AG10803 (cell line): ENCODE data around the gene FGF21.
"Not testable (repeated sequence)": the region's sequence is repeated elsewhere in the genome, so short reads cannot be mapped to it uniquely, and the experiment has no call there.

ENCODE experiments used
- DNase-seq: peaks from one replicate; pipeline ENCODE4 v3.0.0; 2010; ENCODE audit warnings: low read depth
- H3K4me3 ChIP-seq: 2 replicates; pipeline ENCODE4 v1.5.1; 2011; ENCODE audit warnings: mild to moderate bottlenecking, low read length, control low read depth
- CTCF ChIP-seq: conservative IDR thresholded peaks from 2 replicates; pipeline ENCODE4 v1.5.1; 2011; ENCODE audit warnings: mild to moderate bottlenecking, low read length, control low read depth, inconsistent platforms

FGF21 gene

DNA sequence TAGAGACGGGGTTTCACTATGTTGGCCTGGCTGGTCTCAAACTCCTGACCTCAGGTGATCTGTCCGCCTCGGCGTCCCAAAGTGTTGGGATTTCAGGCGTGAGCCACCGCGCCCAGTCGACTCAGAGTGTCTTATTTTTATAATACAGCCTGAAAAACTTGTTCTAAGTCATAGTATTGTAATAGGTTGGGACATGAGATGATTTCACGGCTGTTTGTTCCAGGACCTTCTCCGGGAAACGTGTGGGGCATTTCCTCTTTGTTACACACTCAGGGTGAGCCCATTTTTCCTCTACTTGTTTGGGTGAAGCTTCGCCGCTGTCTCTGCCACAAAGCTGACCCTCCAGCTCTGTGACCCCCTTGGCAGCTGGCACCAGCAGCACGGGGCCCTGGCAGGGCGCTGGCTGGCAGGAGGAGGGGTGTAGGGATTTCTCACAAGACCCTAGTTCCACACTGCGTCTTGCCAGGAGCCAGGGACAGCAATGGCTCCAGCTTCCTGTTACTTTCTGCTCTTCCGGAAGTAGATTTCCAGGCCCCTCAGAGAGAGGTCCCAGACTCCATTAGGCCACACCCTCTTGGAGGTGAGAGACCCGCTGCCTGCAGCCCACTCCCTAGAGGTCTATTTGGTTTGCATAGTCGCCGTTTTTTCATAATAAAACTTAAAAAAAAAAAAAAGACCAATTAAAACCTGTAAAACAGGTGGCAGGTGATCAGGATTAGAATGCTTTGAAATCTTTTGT lies 15.6 kb downstream of the FGF21 start:
- TF ChIP-seq CTCF, result no peak
- no peak overlapping the region for H3K4me3 ChIP-seq
- DNase-seq, result no peak

DNA sequence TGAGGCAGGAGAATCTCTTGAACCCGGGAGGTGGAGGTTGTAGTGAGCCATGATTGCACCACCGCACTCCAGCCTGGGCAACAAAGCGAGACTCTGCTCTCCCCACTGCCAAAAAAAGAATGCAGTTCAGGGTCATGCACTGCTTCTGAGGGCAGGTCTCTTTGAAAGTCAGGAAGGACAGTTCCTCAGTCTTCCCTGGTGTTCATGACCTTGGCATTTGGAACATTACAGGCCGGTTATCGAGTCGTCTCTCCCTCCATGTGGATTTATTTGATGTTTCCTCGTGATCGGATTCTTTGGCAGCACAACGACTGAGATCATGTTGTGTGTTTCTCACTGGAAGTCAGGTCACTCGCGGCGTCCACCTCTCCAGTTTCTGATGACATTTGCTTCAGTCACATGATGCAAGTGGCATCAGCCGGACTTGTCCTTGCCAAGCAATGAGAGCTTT lies 17.2 kb downstream of the FGF21 start:
- TF ChIP-seq CTCF, result no peak
- H3K4me3 ChIP-seq, result no peak overlapping the region
- DNase-seq, result peak; percentile 40

- TF ChIP-seq CTCF, result no peak
- no peak overlapping the region for H3K4me3 ChIP-seq
- no peak for DNase-seq
Observed at GRCh38 chr19:48777139-48777538, 21.8 kb downstream of the FGF21 start.

GRCh38 chr19:48777720-48778119 lies 22.4 kb downstream of the FGF21 start:
- TF ChIP-seq CTCF, result no peak
- no peak overlapping the region for H3K4me3 ChIP-seq
- no peak for DNase-seq

GRCh38 chr19:48779636-48780035 lies 24.3 kb downstream of the FGF21 start:
- TF ChIP-seq CTCF, result no peak
- DNase-seq, result no peak
- no peak overlapping the region for H3K4me3 ChIP-seq

DNA sequence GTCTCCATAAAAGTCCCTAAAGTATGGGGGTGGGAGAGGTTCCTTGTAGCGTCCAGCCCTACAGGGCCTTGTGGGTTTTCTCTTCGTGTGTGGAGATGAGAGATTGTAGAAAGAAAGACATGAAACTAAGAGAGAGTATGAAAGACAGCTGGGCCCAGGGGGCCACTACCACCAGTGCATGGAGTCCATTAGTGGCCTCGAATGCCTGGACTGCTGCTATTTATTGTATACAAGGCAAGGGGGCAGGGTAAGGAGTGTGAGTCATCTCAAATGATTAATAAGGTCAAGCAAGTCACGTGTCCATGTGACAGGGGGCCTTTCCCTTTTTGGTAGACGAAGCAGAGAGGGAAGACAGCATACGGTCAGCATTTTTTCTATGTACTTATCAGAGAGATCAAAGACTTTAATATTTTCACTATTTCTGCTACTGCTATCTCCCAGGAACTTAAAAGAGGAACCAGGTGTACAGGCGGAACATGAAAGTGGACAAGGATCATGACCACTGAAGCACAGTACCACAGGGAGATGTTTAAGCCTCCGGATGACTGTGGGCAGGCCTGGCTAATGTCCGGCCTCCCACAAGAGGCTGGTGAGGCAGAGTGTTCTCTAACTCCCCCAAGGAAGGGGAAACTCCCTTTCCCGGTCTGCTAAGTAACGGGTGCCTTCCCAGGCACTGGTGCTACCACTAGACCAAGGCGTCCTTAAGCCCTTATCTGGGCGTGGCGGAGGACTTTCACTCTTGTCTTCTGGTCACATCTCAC lies 25.5 kb downstream of the FGF21 start:
- no peak overlapping the region for H3K4me3 ChIP-seq
- DNase-seq, result peak; percentile 9
- no peak for TF ChIP-seq CTCF

- no peak overlapping the region for H3K4me3 ChIP-seq
- TF ChIP-seq CTCF, result peak; percentile 31
- DNase-seq, result peak; percentile 13
Observed at GRCh38 chr19:48784527-48784926, 29.2 kb downstream of the FGF21 start.

- H3K4me3 ChIP-seq, DNase-seq: not testable (repeated sequence)
Observed at GRCh38 chr19:48786422-48786821, 31.1 kb downstream of the FGF21 start.

- DNase-seq, H3K4me3 ChIP-seq: not testable (repeated sequence)
Observed at GRCh38 chr19:48787331-48787730, 32.0 kb downstream of the FGF21 start.
